ENCODE measurements around the gene ABCC1. TPM values are rescaled to one million over a fixed set of nuclear protein-coding genes. Genes with fewer than 3 reads are reported as not detected.

ABCC1 gene
- polyA plus RNA-seq, 1 of the 3 experiments (the other 2 are of a cell fraction): 23.7 TPM

DNA sequence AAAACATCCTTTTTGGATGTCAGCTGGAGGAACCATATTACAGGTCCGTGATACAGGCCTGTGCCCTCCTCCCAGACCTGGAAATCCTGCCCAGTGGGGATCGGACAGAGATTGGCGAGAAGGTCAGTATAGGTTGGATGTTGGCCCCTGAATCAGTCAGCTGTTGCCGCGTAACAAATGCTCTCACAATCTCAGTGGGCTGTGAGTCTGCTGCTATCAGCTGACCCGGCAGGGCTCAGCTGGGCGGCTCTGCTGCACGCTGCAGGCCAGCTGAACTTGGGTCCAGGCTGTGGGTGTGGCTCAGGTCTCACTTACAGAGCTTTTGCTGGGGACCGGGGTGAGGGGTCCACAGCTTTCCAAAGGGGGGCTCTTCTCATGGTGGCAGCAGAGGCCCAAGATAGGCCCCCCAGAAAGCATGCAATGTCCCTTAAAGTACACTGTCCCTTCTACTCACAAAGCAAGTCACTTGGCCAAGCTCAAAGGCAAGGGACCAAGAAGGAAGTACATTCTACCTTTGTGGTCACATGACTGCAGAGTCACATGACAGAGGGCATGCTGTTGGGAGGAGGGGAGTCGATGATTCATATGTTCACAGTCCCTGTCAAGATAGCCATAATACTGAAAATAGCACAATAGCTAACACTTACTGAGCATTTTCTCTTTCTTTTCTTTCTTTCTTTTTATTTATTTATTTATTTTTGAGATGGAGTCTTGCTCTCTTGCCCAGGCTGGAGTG lies 134.2 kb downstream of the ABCC1 start:
- POLR2A ChIA-PET: no interaction called here
- WGBS (ENCODE audit: low lambda C conversion rate): 93% methylated on average over 6 of the region's 10 CpGs
- no peaks in the 10 kb centered on the region for H3K4me1 ChIP-seq (ENCODE audit: control insufficient read depth in 1 of 2, insufficient read depth in 2 of 2, low read depth in 1 of 2, low read length in 1 of 2)
- H3K27ac ChIP-seq (ENCODE audit: low read depth in 2 of 2, low read length in 1 of 2): no peak overlapping the region
- H4K20me1 ChIP-seq (ENCODE audit: insufficient read depth): no peaks in the 10 kb centered on the region
- H2AFZ ChIP-seq (ENCODE audit: low read depth): no peak overlapping the region
- no peaks in the 10 kb centered on the region for H3K9me3 ChIP-seq
- no peak overlapping the region for H3K4me3 ChIP-seq (ENCODE audit: low read depth in 2 of 2, low read length in 1 of 2)
- TF ChIP-seq, protein P1, sequence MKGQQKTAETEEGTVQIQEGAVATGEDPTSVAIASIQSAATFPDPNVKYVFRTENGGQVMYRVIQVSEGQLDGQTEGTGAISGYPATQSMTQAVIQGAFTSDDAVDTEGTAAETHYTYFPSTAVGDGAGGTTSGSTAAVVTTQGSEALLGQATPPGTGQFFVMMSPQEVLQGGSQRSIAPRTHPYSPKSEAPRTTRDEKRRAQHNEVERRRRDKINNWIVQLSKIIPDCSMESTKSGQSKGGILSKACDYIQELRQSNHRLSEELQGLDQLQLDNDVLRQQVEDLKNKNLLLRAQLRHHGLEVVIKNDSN (IDR thresholded peaks at IDR 0.05; ENCODE audit: borderline replicate concordance, low read depth): peak; percentile 83
- no peak for TF ChIP-seq FOXJ3 (CRISPR knock-in tag; IDR thresholded peaks at IDR 0.05)
- TF ChIP-seq JUND (IDR thresholded peaks at IDR 0.05): no peak
- no peak for TF ChIP-seq SMC3 (IDR thresholded peaks at IDR 0.05; ENCODE audit: low read depth, low read length)
- TF ChIP-seq EZH2phosphoT487 (IDR thresholded peaks at IDR 0.05; ENCODE audit: borderline replicate concordance, low read depth): no peak
- no peak for DNase-seq
- no peaks in the 10 kb centered on the region for H3K9me2 ChIP-seq
- peaks cover 7% of the 10 kb centered on the region; the same call in 1 of the 2 replicates for H3K79me2 ChIP-seq (ENCODE audit: insufficient read depth)
- CTCF ChIA-PET: interaction anchor here (0.9 to 1.1 kb wide), 3 partner anchors 29 to 209 kb away, joined by 3 to 4 read pairs (median 3); no protein-coding TSS in a partner anchor
- no peaks in the 10 kb centered on the region for H3F3A ChIP-seq (replicated peaks; ENCODE audit: insufficient read depth)
- no peak overlapping the region for H3K9ac ChIP-seq
- peaks cover 23 to 45% of the 10 kb centered on the region in 2 experiments for H3K36me3 ChIP-seq (replicated peaks in 1 of 2; ENCODE audit: control insufficient read depth in 1 of 2, insufficient read depth in 2 of 2, low read length in 1 of 2)
- no peak overlapping the region for H3K4me2 ChIP-seq
- no peaks in the 10 kb centered on the region for H3K27me3 ChIP-seq (ENCODE audit: insufficient read depth)

DNA sequence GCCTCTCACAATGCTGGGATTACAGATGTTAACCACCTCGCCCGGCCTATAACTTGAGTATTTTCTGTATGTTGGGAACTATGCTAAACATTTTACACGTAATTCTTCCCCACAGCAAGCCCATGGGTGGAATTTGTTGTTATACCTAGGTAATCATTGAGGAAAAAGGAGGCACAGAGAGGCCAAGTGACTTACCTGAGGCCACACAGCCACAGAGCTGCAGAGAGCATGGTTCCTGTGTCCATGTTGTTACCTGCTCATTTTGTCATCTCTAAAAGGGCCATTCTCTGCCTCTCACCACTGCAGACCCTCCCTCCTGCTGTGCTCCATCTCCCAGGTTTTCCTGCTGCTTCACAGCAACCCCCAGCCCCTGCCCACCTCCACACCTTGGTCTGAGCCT lies 135.5 kb downstream of the ABCC1 start:
- Histone ChIP-seq H2AFZ (ENCODE audit: low read depth) (no peak overlapping the region), H3K36me3 (replicated peaks in 1 of 2; ENCODE audit: control insufficient read depth in 1 of 2, insufficient read depth in 2 of 2, low read length in 1 of 2) (peaks cover 21 to 47% of the 10 kb centered on the region in 2 experiments), H3K27ac (ENCODE audit: low read depth in 2 of 2, low read length in 1 of 2) (no peak overlapping the region), H3K79me2 (ENCODE audit: insufficient read depth) (peaks cover 7% of the 10 kb centered on the region; the same call in 1 of the 2 replicates), H3K9me3 (no peaks in the 10 kb centered on the region), H4K20me1 (ENCODE audit: insufficient read depth) (no peaks in the 10 kb centered on the region), H3K27me3 (ENCODE audit: insufficient read depth) (no peaks in the 10 kb centered on the region), H3K4me2 (no peak overlapping the region), H3K4me3 (ENCODE audit: low read depth in 2 of 2, low read length in 1 of 2) (no peak overlapping the region), H3F3A (replicated peaks; ENCODE audit: insufficient read depth) (no peaks in the 10 kb centered on the region), H3K9ac (no peak overlapping the region), H3K4me1 (ENCODE audit: control insufficient read depth in 1 of 2, insufficient read depth in 2 of 2, low read depth in 1 of 2, low read length in 1 of 2) (no peaks in the 10 kb centered on the region), H3K9me2 (no peaks in the 10 kb centered on the region)
- WGBS (ENCODE audit: low lambda C conversion rate): 95% methylated on average over 3 of the region's 3 CpGs
- TF ChIP-seq TEAD4 (IDR thresholded peaks at IDR 0.05; ENCODE audit: borderline replicate concordance, insufficient read depth) (no peak), RAD21 (IDR thresholded peaks at IDR 0.05; ENCODE audit: low read length) (no peak), CHD2 (IDR thresholded peaks at IDR 0.05; ENCODE audit: low read length, partially characterized antibody) (no peak), TAF1 (IDR thresholded peaks at IDR 0.05; ENCODE audit: borderline replicate concordance, low read depth, low read length) (no peak), TCF12 (IDR thresholded peaks at IDR 0.05) (no peak), MEF2A (IDR thresholded peaks at IDR 0.05; ENCODE audit: borderline replicate concordance, low read depth) (no peak), YY1 (IDR thresholded peaks at IDR 0.05; ENCODE audit: low read depth) (no peak), RCOR1 (IDR thresholded peaks at IDR 0.05; ENCODE audit: low read length) (no peak), MXI1 (IDR thresholded peaks at IDR 0.05; ENCODE audit: low read depth, low read length) (no peak), EP300 (IDR thresholded peaks at IDR 0.05; ENCODE audit: borderline replicate concordance in 1 of 2, low read depth in 1 of 2, low read length in 1 of 2) (no peak)
- TF ChIP-seq, protein P2, sequence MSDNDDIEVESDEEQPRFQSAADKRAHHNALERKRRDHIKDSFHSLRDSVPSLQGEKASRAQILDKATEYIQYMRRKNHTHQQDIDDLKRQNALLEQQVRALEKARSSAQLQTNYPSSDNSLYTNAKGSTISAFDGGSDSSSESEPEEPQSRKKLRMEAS (IDR thresholded peaks at IDR 0.05; ENCODE audit: low read depth): no peak
- TF ChIP-seq, protein P3, sequence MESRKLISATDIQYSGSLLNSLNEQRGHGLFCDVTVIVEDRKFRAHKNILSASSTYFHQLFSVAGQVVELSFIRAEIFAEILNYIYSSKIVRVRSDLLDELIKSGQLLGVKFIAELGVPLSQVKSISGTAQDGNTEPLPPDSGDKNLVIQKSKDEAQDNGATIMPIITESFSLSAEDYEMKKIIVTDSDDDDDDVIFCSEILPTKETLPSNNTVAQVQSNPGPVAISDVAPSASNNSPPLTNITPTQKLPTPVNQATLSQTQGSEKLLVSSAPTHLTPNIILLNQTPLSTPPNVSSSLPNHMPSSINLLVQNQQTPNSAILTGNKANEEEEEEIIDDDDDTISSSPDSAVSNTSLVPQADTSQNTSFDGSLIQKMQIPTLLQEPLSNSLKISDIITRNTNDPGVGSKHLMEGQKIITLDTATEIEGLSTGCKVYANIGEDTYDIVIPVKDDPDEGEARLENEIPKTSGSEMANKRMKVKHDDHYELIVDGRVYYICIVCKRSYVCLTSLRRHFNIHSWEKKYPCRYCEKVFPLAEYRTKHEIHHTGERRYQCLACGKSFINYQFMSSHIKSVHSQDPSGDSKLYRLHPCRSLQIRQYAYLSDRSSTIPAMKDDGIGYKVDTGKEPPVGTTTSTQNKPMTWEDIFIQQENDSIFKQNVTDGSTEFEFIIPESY (IDR thresholded peaks at IDR 0.05; ENCODE audit: borderline replicate concordance, low read depth): no peak
- TF ChIP-seq, protein P4, sequence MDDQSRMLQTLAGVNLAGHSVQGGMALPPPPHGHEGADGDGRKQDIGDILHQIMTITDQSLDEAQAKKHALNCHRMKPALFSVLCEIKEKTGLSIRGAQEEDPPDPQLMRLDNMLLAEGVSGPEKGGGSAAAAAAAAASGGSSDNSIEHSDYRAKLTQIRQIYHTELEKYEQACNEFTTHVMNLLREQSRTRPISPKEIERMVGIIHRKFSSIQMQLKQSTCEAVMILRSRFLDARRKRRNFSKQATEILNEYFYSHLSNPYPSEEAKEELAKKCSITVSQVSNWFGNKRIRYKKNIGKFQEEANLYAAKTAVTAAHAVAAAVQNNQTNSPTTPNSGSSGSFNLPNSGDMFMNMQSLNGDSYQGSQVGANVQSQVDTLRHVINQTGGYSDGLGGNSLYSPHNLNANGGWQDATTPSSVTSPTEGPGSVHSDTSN (IDR thresholded peaks at IDR 0.05): no peak
- TF ChIP-seq, protein P1 (IDR thresholded peaks at IDR 0.05; ENCODE audit: borderline replicate concordance, low read depth): no peak
- DNase-seq: no peak
- CTCF ChIA-PET: no interaction called here
- POLR2A ChIA-PET: no interaction called here

All from SK-N-SH (cell line).